Measurements from ENCODE around the gene OR1M1.

GRCh38 chr19:9058905-9059667, 27.8 kb upstream of the OR1M1 start:
- TF ChIP-seq CTCF (IDR thresholded peaks at IDR 0.05) = no peak
- TF ChIP-seq POLR2A (IDR thresholded peaks at IDR 0.05) = no peak
- TF ChIP-seq EP300 (IDR thresholded peaks at IDR 0.05) = no peak
